MCF 10A (cell line): ENCODE results near the gene RRH. TPM values are rescaled to one million over a fixed set of nuclear protein-coding genes. Genes with fewer than 3 reads are reported as not detected.
A peak's percentile ranks its signal among the peaks of the same experiment; 100 is the strongest.

Experiments used
- BruUV-seq: library from RNA; stranded (reverse); fragments of 400-500 nt; replicated peaks from 2 replicates; lab custom pipeline; 2021; lab: Mats Ljungman, UMichigan
- CTCF ChIA-PET: fragments of 300-600 bp; sonication (Branson Sonifier 250); formaldehyde crosslinking; extraction: SDS; loops from one replicate; lab custom pipeline; 2021; ENCODE audit warnings: antibody characterized with exemption, inconsistent platforms; lab: Yijun Ruan, JAX
- POLR2A ChIA-PET: fragments of 300-600, 350-650 bp; sonication (Branson Sonifier 250); formaldehyde crosslinking; extraction: SDS; loops from one replicate; lab custom pipeline; 2020; ENCODE audit warnings: antibody characterized with exemption, inconsistent platforms; lab: Yijun Ruan, JAX
- DNase-seq: peaks from one replicate; pipeline ENCODE4 v3.0.0-alpha.2; 2018; ENCODE audit not compliant: unreplicated experiment
- H3K27ac Mint-ChIP-seq: one replicate; pipeline ENCODE4 v1.8.0; 2022; ENCODE audit warnings: mild to moderate bottlenecking, low read depth, mixed read lengths; ENCODE audit not compliant: unreplicated experiment
- H3K27me3 Mint-ChIP-seq: one replicate; pipeline ENCODE4 v1.8.0; 2022; ENCODE audit warnings: mixed read lengths; ENCODE audit not compliant: insufficient read depth, unreplicated experiment
- H3K36me3 Mint-ChIP-seq: one replicate; pipeline ENCODE4 v1.8.0; 2022; ENCODE audit warnings: mild to moderate bottlenecking, moderate library complexity, mixed read lengths; ENCODE audit not compliant: insufficient read depth, unreplicated experiment
- H3K4me1 Mint-ChIP-seq: one replicate; pipeline ENCODE4 v1.8.0; 2022; ENCODE audit warnings: mixed read lengths; ENCODE audit not compliant: insufficient read depth, unreplicated experiment
- H3K4me3 Mint-ChIP-seq: one replicate; pipeline ENCODE4 v1.8.0; 2022; ENCODE audit warnings: mild to moderate bottlenecking, moderate library complexity, mixed read lengths; ENCODE audit not compliant: unreplicated experiment
- H3K9me3 Mint-ChIP-seq: one replicate; pipeline ENCODE4 v1.8.0; 2022; ENCODE audit warnings: mixed read lengths; ENCODE audit not compliant: unreplicated experiment
- intact Hi-C: fragments of 100-400 bp; cut with micrococcal nuclease; formaldehyde crosslinking; loops from 2 replicates; pipeline ENCODE4 v1.14.1; 2022
- total RNA-seq: library from RNA; stranded (reverse); gene quantifications from 2 replicates; pipeline ENCODE4 v1.2.3, GENCODE V29; 2022
- TF ChIP-seq, protein P1 (sequence below): fragments of 200-600 bp; IDR thresholded peaks from one replicate; pipeline ENCODE4 v1.8.0; 2022; ENCODE audit warnings: antibody characterized with exemption, mild to moderate bottlenecking; ENCODE audit not compliant: unreplicated experiment

RRH gene
- total RNA-seq, 1 experiment from 2014 or later: not detected

- ChIA-PET CTCF (interaction anchor here (3.2 kb wide), 1 partner anchor 8 kb away, joined by 19 read pairs; no protein-coding TSS in a partner anchor), POLR2A (no interaction called here)
- Mint-ChIP-seq H3K4me1 (peaks cover 35% of the 10 kb centered on the region), H3K4me3 (no peak overlapping the region), H3K9me3 (no peaks in the 10 kb centered on the region), H3K36me3 (peaks cover 59% of the 10 kb centered on the region), H3K27ac (no peak overlapping the region), H3K27me3 (no peaks in the 10 kb centered on the region)
- no peak for DNase-seq
- BruUV-seq: no TSS peak
- TF ChIP-seq, protein P1, sequence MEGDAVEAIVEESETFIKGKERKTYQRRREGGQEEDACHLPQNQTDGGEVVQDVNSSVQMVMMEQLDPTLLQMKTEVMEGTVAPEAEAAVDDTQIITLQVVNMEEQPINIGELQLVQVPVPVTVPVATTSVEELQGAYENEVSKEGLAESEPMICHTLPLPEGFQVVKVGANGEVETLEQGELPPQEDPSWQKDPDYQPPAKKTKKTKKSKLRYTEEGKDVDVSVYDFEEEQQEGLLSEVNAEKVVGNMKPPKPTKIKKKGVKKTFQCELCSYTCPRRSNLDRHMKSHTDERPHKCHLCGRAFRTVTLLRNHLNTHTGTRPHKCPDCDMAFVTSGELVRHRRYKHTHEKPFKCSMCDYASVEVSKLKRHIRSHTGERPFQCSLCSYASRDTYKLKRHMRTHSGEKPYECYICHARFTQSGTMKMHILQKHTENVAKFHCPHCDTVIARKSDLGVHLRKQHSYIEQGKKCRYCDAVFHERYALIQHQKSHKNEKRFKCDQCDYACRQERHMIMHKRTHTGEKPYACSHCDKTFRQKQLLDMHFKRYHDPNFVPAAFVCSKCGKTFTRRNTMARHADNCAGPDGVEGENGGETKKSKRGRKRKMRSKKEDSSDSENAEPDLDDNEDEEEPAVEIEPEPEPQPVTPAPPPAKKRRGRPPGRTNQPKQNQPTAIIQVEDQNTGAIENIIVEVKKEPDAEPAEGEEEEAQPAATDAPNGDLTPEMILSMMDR: no peak
- intact Hi-C loops: loop anchor here (10.0 kb wide), 1 partner anchor 253 kb away; the partner anchor contains the start of gene MCUB
Observed at GRCh38 chr4:109818268-109818667, 9.5 kb upstream of the RRH start.

DNA sequence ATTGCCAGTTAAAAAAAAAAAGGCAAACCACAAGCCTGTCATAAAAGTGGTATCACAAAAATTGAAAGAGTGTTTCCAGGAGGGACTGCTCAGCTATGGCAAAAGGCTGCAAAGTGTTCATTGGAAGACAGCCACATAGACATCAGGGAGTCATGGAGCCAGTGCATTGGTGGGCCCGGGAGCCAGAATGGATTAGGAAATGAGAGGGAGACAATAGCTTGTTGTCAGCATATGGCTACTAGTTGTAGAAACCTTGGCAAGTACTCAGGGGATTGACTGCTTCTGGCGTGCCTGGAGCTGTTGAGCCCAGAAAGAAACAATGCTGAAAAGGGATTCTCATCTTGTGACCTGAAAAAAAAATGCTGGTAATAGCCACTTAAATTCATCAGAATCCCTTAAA lies 7.2 kb upstream of the RRH start:
- no TSS peak for BruUV-seq
- peaks cover 80% of the 10 kb centered on the region for H3K36me3 Mint-ChIP-seq
- POLR2A ChIA-PET: interaction anchor here (0.7 kb wide), 1 partner anchor 75 kb away, joined by 3 read pairs; no protein-coding TSS in a partner anchor
- H3K27ac Mint-ChIP-seq: no peak overlapping the region
- peaks cover 35% of the 10 kb centered on the region for H3K4me1 Mint-ChIP-seq
- CTCF ChIA-PET: interaction anchor here (0.6 to 1.8 kb wide), 4 partner anchors 43 to 393 kb away, joined by 4 to 7 read pairs (median 4); no protein-coding TSS in a partner anchor
- H3K9me3 Mint-ChIP-seq: no peaks in the 10 kb centered on the region
- intact Hi-C loops: no loop called here
- no peak overlapping the region for H3K4me3 Mint-ChIP-seq
- TF ChIP-seq, protein P1: no peak
- no peaks in the 10 kb centered on the region for H3K27me3 Mint-ChIP-seq
- DNase-seq: peak; percentile 4

GRCh38 chr4:109821185-109821584 lies 6.6 kb upstream of the RRH start:
- no peaks in the 10 kb centered on the region for H3K27me3 Mint-ChIP-seq
- peaks cover 32% of the 10 kb centered on the region for H3K4me1 Mint-ChIP-seq
- no TSS peak for BruUV-seq
- no peaks in the 10 kb centered on the region for H3K9me3 Mint-ChIP-seq
- POLR2A ChIA-PET: no interaction called here
- TF ChIP-seq, protein P1: no peak
- H3K27ac Mint-ChIP-seq: no peak overlapping the region
- CTCF ChIA-PET: interaction anchor here (0.7 to 1.8 kb wide), 3 partner anchors 42 to 394 kb away, joined by 4 to 7 read pairs (median 4); no protein-coding TSS in a partner anchor
- no peak for DNase-seq
- H3K4me3 Mint-ChIP-seq: no peak overlapping the region
- H3K36me3 Mint-ChIP-seq: peaks cover 87% of the 10 kb centered on the region
- intact Hi-C loops: no loop called here

DNA sequence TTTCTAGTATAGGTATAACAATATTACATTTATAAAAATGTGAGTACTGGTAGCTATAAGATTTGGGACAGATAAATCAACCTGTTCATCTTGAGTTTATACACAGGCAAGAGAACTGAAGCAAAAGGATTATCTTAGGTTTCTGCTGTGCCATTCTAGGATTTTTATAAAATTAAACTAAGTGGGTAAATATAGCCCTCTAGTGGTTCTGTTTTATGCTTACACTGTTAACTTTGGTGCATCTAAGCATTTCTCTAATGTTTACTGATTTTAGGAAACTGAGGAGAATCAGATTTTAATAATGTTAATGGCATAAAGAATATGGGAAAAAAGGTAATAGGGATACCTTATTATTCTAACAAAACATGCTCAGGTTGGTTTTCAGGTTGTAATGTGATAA lies 1.1 kb upstream of the RRH start:
- POLR2A ChIA-PET: interaction anchor here (0.7 kb wide), 1 partner anchor 151 kb away, joined by 3 read pairs; no protein-coding TSS in a partner anchor
- no peaks in the 10 kb centered on the region for H3K4me1 Mint-ChIP-seq
- H3K27me3 Mint-ChIP-seq: no peaks in the 10 kb centered on the region
- peak; percentile 20 for DNase-seq
- intact Hi-C loops: loop anchor here (1.0 kb wide), 3 partner anchors 123 to 399 kb away; partner anchors contain the start of gene CASP6
- TF ChIP-seq, protein P1: peak; percentile 38
- H3K36me3 Mint-ChIP-seq: peaks cover 57% of the 10 kb centered on the region
- BruUV-seq: no TSS peak
- H3K4me3 Mint-ChIP-seq: no peak overlapping the region
- CTCF ChIA-PET: interaction anchor here (0.7 to 3.5 kb wide), 14 partner anchors 9 to 402 kb away, joined by 3 to 19 read pairs (median 4); partner anchors contain the start of genes CASP6 and GAR1
- no peak overlapping the region for H3K27ac Mint-ChIP-seq
- no peaks in the 10 kb centered on the region for H3K9me3 Mint-ChIP-seq
